Activated CD8-positive, alpha-beta T cell treated with anti-CD3 and anti-CD28 coated beads for 36 hours (primary cell): ENCODE results near the gene PSMB11. TPM values are rescaled to one million over a fixed set of nuclear protein-coding genes. Genes with fewer than 3 reads are reported as not detected.

Source experiments
- ATAC-seq: fragments of 200-7000 bp; cut with Tn5 transposase; one replicate; pipeline ENCODE4 v1.10.0; 2021; ENCODE audit warnings: mild to moderate bottlenecking, moderate library complexity
- CTCF ChIA-PET: fragments of 350-600 bp; sonication (Branson Sonifier 250); formaldehyde crosslinking; loops from one replicate; lab custom pipeline; 2021; ENCODE audit warnings: antibody characterized with exemption; lab: Charles Lee
- POLR2A ChIA-PET: fragments of 350-600 bp; sonication (Branson Sonifier 250); formaldehyde crosslinking; loops from one replicate; lab custom pipeline; 2021; ENCODE audit warnings: antibody characterized with exemption; lab: Charles Lee
- DNase-seq: peaks from one replicate; pipeline ENCODE4 v3.0.0-alpha.2; 2020
- H3K27ac Mint-ChIP-seq: one replicate; pipeline ENCODE4 v1.8.0; 2021; ENCODE audit warnings: mild to moderate bottlenecking, mixed read lengths
- H3K27me3 Mint-ChIP-seq: one replicate; pipeline ENCODE4 v1.8.0; 2021; ENCODE audit warnings: mixed read lengths
- H3K36me3 Mint-ChIP-seq: one replicate; pipeline ENCODE4 v1.8.0; 2021; ENCODE audit warnings: low read depth, mixed read lengths
- H3K4me1 Mint-ChIP-seq: one replicate; pipeline ENCODE4 v1.8.0; 2021; ENCODE audit warnings: low read depth, mixed read lengths
- H3K4me3 Mint-ChIP-seq: one replicate; pipeline ENCODE4 v1.8.0; 2021; ENCODE audit warnings: mild to moderate bottlenecking, moderate library complexity, mixed read lengths
- H3K9me3 Mint-ChIP-seq: one replicate; pipeline ENCODE4 v1.8.0; 2021; ENCODE audit warnings: mixed read lengths
- intact Hi-C: fragments of 100-400 bp; cut with micrococcal nuclease; formaldehyde crosslinking; loops from one replicate; pipeline ENCODE4 v1.10.0; 2022
- total RNA-seq, 2 experiments: library from RNA; stranded (reverse); gene quantifications; one replicate each; pipeline ENCODE4 v1.2.3, GENCODE V29; 2021
- TF ChIP-seq, protein P1 (sequence below): fragments of 200-600 bp; IDR thresholded peaks from one replicate; pipeline ENCODE4 v1.8.0; 2022; ENCODE audit warnings: antibody characterized with exemption, mild to moderate bottlenecking

The PSMB11 gene
- total RNA-seq, 2 experiments from 2014 or later = not detected

GRCh38 chr14:23020143-23021128 is 21.6 kb upstream of the PSMB11 start:
- TF ChIP-seq, protein P1, sequence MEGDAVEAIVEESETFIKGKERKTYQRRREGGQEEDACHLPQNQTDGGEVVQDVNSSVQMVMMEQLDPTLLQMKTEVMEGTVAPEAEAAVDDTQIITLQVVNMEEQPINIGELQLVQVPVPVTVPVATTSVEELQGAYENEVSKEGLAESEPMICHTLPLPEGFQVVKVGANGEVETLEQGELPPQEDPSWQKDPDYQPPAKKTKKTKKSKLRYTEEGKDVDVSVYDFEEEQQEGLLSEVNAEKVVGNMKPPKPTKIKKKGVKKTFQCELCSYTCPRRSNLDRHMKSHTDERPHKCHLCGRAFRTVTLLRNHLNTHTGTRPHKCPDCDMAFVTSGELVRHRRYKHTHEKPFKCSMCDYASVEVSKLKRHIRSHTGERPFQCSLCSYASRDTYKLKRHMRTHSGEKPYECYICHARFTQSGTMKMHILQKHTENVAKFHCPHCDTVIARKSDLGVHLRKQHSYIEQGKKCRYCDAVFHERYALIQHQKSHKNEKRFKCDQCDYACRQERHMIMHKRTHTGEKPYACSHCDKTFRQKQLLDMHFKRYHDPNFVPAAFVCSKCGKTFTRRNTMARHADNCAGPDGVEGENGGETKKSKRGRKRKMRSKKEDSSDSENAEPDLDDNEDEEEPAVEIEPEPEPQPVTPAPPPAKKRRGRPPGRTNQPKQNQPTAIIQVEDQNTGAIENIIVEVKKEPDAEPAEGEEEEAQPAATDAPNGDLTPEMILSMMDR = no peak
- Mint-ChIP-seq H3K4me3 (peak overlapping the region; percentile 4), H3K36me3 (peaks cover 23% of the 10 kb centered on the region), H3K27ac (peak overlapping the region; percentile 80), H3K9me3 (no peaks in the 10 kb centered on the region), H3K4me1 (peaks cover 45% of the 10 kb centered on the region), H3K27me3 (no peaks in the 10 kb centered on the region)
- intact Hi-C loops = no loop called here
- DNase-seq (no peak), ATAC-seq (peak; percentile 45)
- CTCF ChIA-PET = interaction anchor here (0.6 to 5.1 kb wide), 6 partner anchors 14 to 37 kb away, joined by 3 to 22 read pairs (median 10); partner anchors contain the start of gene CDH24
- POLR2A ChIA-PET = interaction anchor here (1.0 to 1.5 kb wide), 4 partner anchors 10 to 35 kb away, joined by 3 to 10 read pairs (median 5); no protein-coding TSS in a partner anchor

- H3K4me1 Mint-ChIP-seq = peaks cover 51% of the 10 kb centered on the region
- ATAC-seq (no peak), DNase-seq (no peak)
- H3K9me3 Mint-ChIP-seq = no peaks in the 10 kb centered on the region
- H3K27me3 Mint-ChIP-seq = no peaks in the 10 kb centered on the region
- peak overlapping the region; percentile 80 for H3K27ac Mint-ChIP-seq
- intact Hi-C loops = no loop called here
- CTCF ChIA-PET = interaction anchor here (1.0 to 5.1 kb wide), 7 partner anchors 9 to 56 kb away, joined by 3 to 22 read pairs (median 5); partner anchors contain the start of gene CDH24
- TF ChIP-seq, protein P1 = no peak
- POLR2A ChIA-PET = interaction anchor here (0.6 to 2.9 kb wide), 4 partner anchors 9 to 15 kb away, joined by 3 to 10 read pairs (median 7); no protein-coding TSS in a partner anchor
- H3K4me3 Mint-ChIP-seq = peak overlapping the region; percentile 4
- H3K36me3 Mint-ChIP-seq = peaks cover 33% of the 10 kb centered on the region
Measured at GRCh38 chr14:23021434-23021833, 20.6 kb upstream of the PSMB11 start.

DNA sequence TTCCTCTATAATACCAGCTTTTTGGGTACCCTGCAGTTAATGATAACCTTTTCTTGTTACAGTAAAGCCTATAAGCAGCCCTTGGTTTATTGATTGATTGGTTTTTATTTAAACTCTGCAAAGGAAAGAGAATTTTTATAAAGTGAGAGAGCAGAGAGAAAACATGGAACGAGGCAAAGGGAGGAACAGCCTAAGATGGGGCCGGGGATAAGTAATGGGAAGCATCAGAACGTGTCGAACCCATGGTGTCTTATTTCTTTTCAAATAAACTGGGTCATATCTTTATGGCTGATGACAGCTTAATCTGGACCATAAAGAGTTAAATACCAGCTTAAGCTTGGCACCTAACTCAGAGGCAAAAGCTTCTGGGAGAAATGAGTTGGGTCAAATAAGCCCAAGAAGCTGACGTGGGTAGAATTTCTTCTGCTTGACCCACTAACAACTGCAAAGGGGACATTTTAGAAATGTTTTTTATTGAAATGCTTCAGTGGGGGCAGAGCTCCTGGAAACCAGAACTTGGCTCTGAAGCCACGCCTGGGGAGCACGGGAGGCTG is 20.0 kb upstream of the PSMB11 start:
- ATAC-seq (no peak), DNase-seq (no peak)
- TF ChIP-seq, protein P1 = no peak
- no peaks in the 10 kb centered on the region for H3K27me3 Mint-ChIP-seq
- H3K4me3 Mint-ChIP-seq = no peak overlapping the region
- H3K36me3 Mint-ChIP-seq = peaks cover 33% of the 10 kb centered on the region
- POLR2A ChIA-PET = interaction anchor here (1.0 to 2.9 kb wide), 2 partner anchors 10 to 11 kb away, joined by 4 to 9 read pairs; no protein-coding TSS in a partner anchor
- no peaks in the 10 kb centered on the region for H3K9me3 Mint-ChIP-seq
- peaks cover 51% of the 10 kb centered on the region for H3K4me1 Mint-ChIP-seq
- intact Hi-C loops = no loop called here
- CTCF ChIA-PET = interaction anchor here (0.8 to 5.1 kb wide), 7 partner anchors 9 to 55 kb away, joined by 4 to 22 read pairs (median 5); no protein-coding TSS in a partner anchor
- peak overlapping the region; percentile 80 for H3K27ac Mint-ChIP-seq

GRCh38 chr14:23023022-23023794 is 18.8 kb upstream of the PSMB11 start:
- peaks cover 40% of the 10 kb centered on the region for H3K36me3 Mint-ChIP-seq
- peak overlapping the region; percentile 82 for H3K27ac Mint-ChIP-seq
- DNase-seq (no peak), ATAC-seq (no peak)
- H3K9me3 Mint-ChIP-seq = no peaks in the 10 kb centered on the region
- H3K4me3 Mint-ChIP-seq = peak overlapping the region; percentile 26
- CTCF ChIA-PET = interaction anchor here (0.6 to 5.1 kb wide), 11 partner anchors 10 to 97 kb away, joined by 3 to 22 read pairs (median 5); partner anchors contain the start of gene CDH24
- POLR2A ChIA-PET = interaction anchor here (0.6 to 4.5 kb wide), 6 partner anchors 9 to 37 kb away, joined by 3 to 27 read pairs (median 4); no protein-coding TSS in a partner anchor
- peaks cover 55% of the 10 kb centered on the region for H3K4me1 Mint-ChIP-seq
- TF ChIP-seq, protein P1 = no peak
- intact Hi-C loops = no loop called here
- H3K27me3 Mint-ChIP-seq = no peaks in the 10 kb centered on the region
